Cardiac fibroblast (primary cell): ENCODE data around the gene INSRR.

Experiments
- DNase-seq, 2 donors: peaks; one replicate each; pipeline versions ENCODE4 v3.0.0 to v3.0.0-alpha.2; 2010; ENCODE audit warnings: low read depth in 2 of 2
- H3K4me3 ChIP-seq, 2 donors: replicated peaks in 1 of 2; 1 replicate in 1 of 2; 2 replicates in 1 of 2; pipeline ENCODE4 v1.5.1; 2011; ENCODE audit warnings: low read depth in 2 of 2, low read length in 2 of 2, mild to moderate bottlenecking in 2 of 2, moderate library complexity in 1 of 2
- CTCF ChIP-seq: IDR thresholded peaks from one replicate; pipeline ENCODE4 v1.5.1; 2011; ENCODE audit warnings: low read depth, mild to moderate bottlenecking, low read length, inconsistent platforms

Gene INSRR

GRCh38 chr1:156886583-156887281 is 27.8 kb upstream of the INSRR start:
- DNase-seq: no peak
- H3K4me3 ChIP-seq: no peak overlapping the region
- no peak for TF ChIP-seq CTCF

GRCh38 chr1:156885880-156886355 is 27.0 kb upstream of the INSRR start:
- no peak overlapping the region for H3K4me3 ChIP-seq
- no peak for DNase-seq
- no peak for TF ChIP-seq CTCF

- TF ChIP-seq CTCF: no peak
- DNase-seq: no peak
- H3K4me3 ChIP-seq: no peak overlapping the region
Measured at GRCh38 chr1:156885314-156885713, 26.4 kb upstream of the INSRR start.

- no peak for DNase-seq
- no peak overlapping the region for H3K4me3 ChIP-seq
- no peak for TF ChIP-seq CTCF
Measured at GRCh38 chr1:156884560-156885184, 25.8 kb upstream of the INSRR start.

GRCh38 chr1:156883919-156884318 is 25.0 kb upstream of the INSRR start:
- TF ChIP-seq CTCF: no peak
- no peak overlapping the region for H3K4me3 ChIP-seq
- DNase-seq: no peak

GRCh38 chr1:156882543-156882942 is 23.6 kb upstream of the INSRR start:
- no peak overlapping the region for H3K4me3 ChIP-seq
- no peak for TF ChIP-seq CTCF
- DNase-seq: no peak
